ENCODE measurements around the gene TIMM9. TPM values are rescaled to one million over a fixed set of nuclear protein-coding genes. Genes with fewer than 3 reads are reported as not detected.

The TIMM9 gene
- total and polyA plus RNA-seq, 2 donors (not counting 1 experiment from before 2014, with no cell fraction given): 27.7 to 51.0 TPM

GRCh38 chr14:58467575-58467974 is 40.2 kb upstream of the TIMM9 start:
- intact Hi-C loops (cut with micrococcal nuclease): no loop called here
- no CpG with 5 or more reads among the region's 2 CpGs for WGBS (ENCODE audit: insufficient coverage)
- Histone ChIP-seq H3K9me3 (ENCODE audit: control extremely low read depth in 1 of 3, control insufficient read depth in 2 of 3, insufficient read depth in 1 of 3, low read length in 2 of 3) (no peaks in the 10 kb centered on the region), H3K4me1 (ENCODE audit: control insufficient read depth in 2 of 2, insufficient read depth in 2 of 2, low read length in 2 of 2) (no peaks in the 10 kb centered on the region), H3K27ac (ENCODE audit: low read length in 2 of 2) (no peak overlapping the region), H3K27me3 (replicated peaks in 1 of 4; ENCODE audit: control extremely low read depth in 1 of 4, control insufficient read depth in 3 of 4, insufficient read depth in 4 of 4, low read length in 3 of 4) (no peaks in the 10 kb centered on the region), H2AFZ (ENCODE audit: insufficient read depth, low read depth, low read length, poor library complexity, severe bottlenecking) (no peak overlapping the region), H3K4me3 (ENCODE audit: control extremely low read depth in 1 of 5, extremely low read depth in 1 of 5, insufficient read depth in 1 of 5, low read depth in 2 of 5, low read length in 4 of 5) (no peak overlapping the region), H3K36me3 (replicated peaks in 1 of 2; ENCODE audit: control extremely low read depth in 1 of 2, control insufficient read depth in 1 of 2, extremely low read depth in 1 of 2, insufficient read depth in 2 of 2, low read length in 1 of 2) (peaks cover 6 to 51% of the 10 kb centered on the region in 2 experiments), H4K20me1 (ENCODE audit: control insufficient read depth, insufficient read depth, low read length, poor library complexity, severe bottlenecking) (no peaks in the 10 kb centered on the region), H3K4me2 (replicated peaks; ENCODE audit: low read depth, low read length, poor library complexity, severe bottlenecking) (no peak overlapping the region), H3K9ac (ENCODE audit: low read length) (no peak overlapping the region), H3K79me2 (ENCODE audit: control insufficient read depth, insufficient read depth, low read length) (no peaks in the 10 kb centered on the region)
- CTCF ChIA-PET: interaction anchor here (0.5 kb wide), 1 partner anchor 29 kb away, joined by 3 read pairs; no protein-coding TSS in a partner anchor
- Mint-ChIP-seq H3K9me3 (ENCODE audit: insufficient read depth) (no peaks in the 10 kb centered on the region), H3K4me1 (no peaks in the 10 kb centered on the region), H3K27me3 (no peaks in the 10 kb centered on the region), H3K4me3 (no peak overlapping the region), H3K27ac (no peak overlapping the region)
- ATAC-seq (ENCODE audit: low read depth): no peak
- no peak for DNase-seq
- POLR2A ChIA-PET: no interaction called here
- TF ChIP-seq CTCF (IDR thresholded peaks at IDR 0.05): no peak
- no peak for TF ChIP-seq EZH2 (IDR thresholded peaks at IDR 0.05; ENCODE audit: borderline replicate concordance, insufficient read depth, low read depth, low read length, poor library complexity, severe bottlenecking)

- CTCF ChIA-PET: no interaction called here
- POLR2A ChIA-PET: no interaction called here
- no peak overlapping the region for H3K4me3 ChIP-seq (ENCODE audit: control extremely low read depth in 1 of 5, extremely low read depth in 1 of 5, insufficient read depth in 1 of 5, low read depth in 2 of 5, low read length in 4 of 5)
- H3K4me1 Mint-ChIP-seq: no peaks in the 10 kb centered on the region
- H3K27ac ChIP-seq (ENCODE audit: low read length in 2 of 2): no peak overlapping the region
- no peak overlapping the region for H3K4me3 Mint-ChIP-seq
- H4K20me1 ChIP-seq (ENCODE audit: control insufficient read depth, insufficient read depth, low read length, poor library complexity, severe bottlenecking): no peaks in the 10 kb centered on the region
- H3K36me3 ChIP-seq (replicated peaks in 1 of 2; ENCODE audit: control extremely low read depth in 1 of 2, control insufficient read depth in 1 of 2, extremely low read depth in 1 of 2, insufficient read depth in 2 of 2, low read length in 1 of 2): peaks cover 7 to 47% of the 10 kb centered on the region in 2 experiments
- H3K27me3 ChIP-seq (replicated peaks in 1 of 4; ENCODE audit: control extremely low read depth in 1 of 4, control insufficient read depth in 3 of 4, insufficient read depth in 4 of 4, low read length in 3 of 4): no peaks in the 10 kb centered on the region
- no peak overlapping the region for H3K27ac Mint-ChIP-seq
- ATAC-seq (ENCODE audit: low read depth) (no peak), DNase-seq (no peak)
- H3K4me2 ChIP-seq (replicated peaks; ENCODE audit: low read depth, low read length, poor library complexity, severe bottlenecking): no peak overlapping the region
- TF ChIP-seq EZH2 (IDR thresholded peaks at IDR 0.05; ENCODE audit: borderline replicate concordance, insufficient read depth, low read depth, low read length, poor library complexity, severe bottlenecking) (no peak), CTCF (IDR thresholded peaks at IDR 0.05) (no peak)
- intact Hi-C loops (cut with micrococcal nuclease): no loop called here
- H3K4me1 ChIP-seq (ENCODE audit: control insufficient read depth in 2 of 2, insufficient read depth in 2 of 2, low read length in 2 of 2): no peaks in the 10 kb centered on the region
- no peak overlapping the region for H3K9ac ChIP-seq (ENCODE audit: low read length)
- no peaks in the 10 kb centered on the region for H3K9me3 ChIP-seq (ENCODE audit: control extremely low read depth in 1 of 3, control insufficient read depth in 2 of 3, insufficient read depth in 1 of 3, low read length in 2 of 3)
- H2AFZ ChIP-seq (ENCODE audit: insufficient read depth, low read depth, low read length, poor library complexity, severe bottlenecking): no peak overlapping the region
- H3K27me3 Mint-ChIP-seq: no peaks in the 10 kb centered on the region
- no peaks in the 10 kb centered on the region for H3K9me3 Mint-ChIP-seq (ENCODE audit: insufficient read depth)
- 100% methylated on average over 1 of the region's 1 CpG for WGBS (ENCODE audit: insufficient coverage)
- H3K79me2 ChIP-seq (ENCODE audit: control insufficient read depth, insufficient read depth, low read length): no peaks in the 10 kb centered on the region
These were observed 39.1 kb upstream of the TIMM9 start for GRCh38 chr14:58466459-58466858.

Data from B cell (primary cell).